NCI-H69 (cell line): ENCODE results near the gene PPME1.
"Not testable (repeated sequence)": the region's sequence is repeated elsewhere in the genome, so short reads cannot be mapped to it uniquely, and the experiment has no call there.

Source experiments
- DNase-seq: peaks from one replicate; lab custom pipeline; 2025; lab: John Stamatoyannopoulos, UW

PPME1 gene, protein sequence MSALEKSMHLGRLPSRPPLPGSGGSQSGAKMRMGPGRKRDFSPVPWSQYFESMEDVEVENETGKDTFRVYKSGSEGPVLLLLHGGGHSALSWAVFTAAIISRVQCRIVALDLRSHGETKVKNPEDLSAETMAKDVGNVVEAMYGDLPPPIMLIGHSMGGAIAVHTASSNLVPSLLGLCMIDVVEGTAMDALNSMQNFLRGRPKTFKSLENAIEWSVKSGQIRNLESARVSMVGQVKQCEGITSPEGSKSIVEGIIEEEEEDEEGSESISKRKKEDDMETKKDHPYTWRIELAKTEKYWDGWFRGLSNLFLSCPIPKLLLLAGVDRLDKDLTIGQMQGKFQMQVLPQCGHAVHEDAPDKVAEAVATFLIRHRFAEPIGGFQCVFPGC

DNA sequence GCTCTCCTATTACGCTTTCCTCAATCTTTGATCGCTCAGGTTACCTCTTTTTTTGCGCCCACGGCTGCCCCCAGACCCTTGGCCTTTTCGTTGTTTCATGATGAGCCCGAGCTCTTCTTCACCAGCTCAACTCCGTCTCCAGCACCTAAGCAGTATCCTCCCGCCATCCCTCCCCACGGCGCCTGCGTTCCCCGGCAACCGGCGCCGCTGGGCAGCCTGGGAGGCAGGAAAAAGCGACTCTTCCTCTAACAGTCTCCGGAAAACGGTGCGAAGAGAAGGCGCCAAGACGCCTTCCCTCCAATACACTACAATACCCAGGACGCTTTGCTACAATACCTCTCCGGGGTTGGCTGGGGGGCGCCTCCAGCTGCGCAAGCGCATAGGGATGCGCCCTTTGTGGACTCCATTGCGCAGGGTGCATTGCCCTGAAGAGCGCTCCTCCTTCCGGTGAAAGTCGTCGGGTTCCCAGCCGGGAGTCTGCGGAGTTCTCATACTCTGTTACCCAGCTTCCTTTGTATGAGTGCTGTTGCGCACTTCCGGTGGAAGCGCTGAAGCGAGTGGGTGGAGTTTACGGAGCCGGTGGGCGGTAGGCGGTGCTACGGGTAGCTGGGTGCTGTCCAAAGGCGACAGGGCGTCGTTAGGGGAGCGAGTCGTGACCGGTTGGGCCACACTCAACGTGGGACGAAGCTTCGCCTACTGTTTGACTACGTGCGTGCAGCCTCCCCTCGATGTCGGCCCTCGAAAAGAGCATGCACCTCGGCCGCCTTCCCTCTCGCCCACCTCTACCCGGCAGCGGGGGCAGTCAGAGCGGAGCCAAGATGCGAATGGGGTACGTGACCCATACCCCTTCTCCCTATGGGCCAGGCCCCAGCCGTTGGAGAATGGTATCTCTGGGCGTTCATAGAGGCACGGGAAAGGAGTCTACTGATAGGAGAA lies at the start of gene PPME1, which contains the start of gene C2CD3:
PPME1 (plus strand) TSS at position 596 of the 936 bp plus-strand sequence; CDS start at position 729, 133 bp downstream.
C2CD3 (minus strand) TSS at position 309 of the 936 bp plus-strand sequence; CDS start at position 99, 210 bp downstream.
- DNase-seq = peak; percentile 100

DNA sequence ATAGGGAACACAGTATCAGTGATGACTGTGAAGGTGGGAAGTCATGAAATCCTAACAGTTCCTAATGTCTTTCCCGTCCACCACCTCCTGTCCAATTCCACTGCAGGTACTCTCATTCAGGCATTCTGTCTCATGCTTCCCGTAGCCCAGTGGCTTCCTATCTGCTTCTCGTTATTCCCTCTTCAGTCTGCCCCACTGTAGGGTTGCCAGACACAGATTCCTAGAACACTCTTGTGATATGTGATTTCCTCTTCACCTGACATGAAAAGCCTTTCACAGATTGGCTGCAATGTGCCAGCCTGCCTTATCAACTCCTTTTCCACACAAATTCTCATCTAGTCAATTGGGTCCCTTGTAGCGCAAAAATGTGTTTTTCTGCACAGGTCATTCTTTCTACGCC lies 49.3 kb upstream of the PPME1 start:
- no peak for DNase-seq

DNA sequence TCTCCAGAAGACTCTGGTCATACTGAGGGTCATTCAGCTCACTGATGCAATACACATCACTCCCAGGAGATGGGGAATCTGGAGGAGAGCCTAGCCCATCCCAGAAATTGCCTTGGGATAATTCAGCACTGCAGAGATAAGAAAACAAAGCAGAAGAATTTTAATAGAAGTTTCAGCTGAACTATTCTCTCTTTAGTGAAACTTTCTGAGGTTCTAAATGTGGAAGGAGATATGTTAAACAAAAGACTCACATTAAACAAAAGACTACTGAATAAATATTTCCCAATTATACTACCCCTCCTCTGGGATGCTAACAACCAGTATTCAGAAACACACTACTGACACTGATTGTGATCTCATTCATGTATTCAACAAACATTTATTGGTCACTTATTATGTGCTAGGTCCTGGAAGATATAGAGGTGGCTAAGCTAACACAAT lies 48.1 kb upstream of the PPME1 start:
- peak; percentile 12 for DNase-seq

DNA sequence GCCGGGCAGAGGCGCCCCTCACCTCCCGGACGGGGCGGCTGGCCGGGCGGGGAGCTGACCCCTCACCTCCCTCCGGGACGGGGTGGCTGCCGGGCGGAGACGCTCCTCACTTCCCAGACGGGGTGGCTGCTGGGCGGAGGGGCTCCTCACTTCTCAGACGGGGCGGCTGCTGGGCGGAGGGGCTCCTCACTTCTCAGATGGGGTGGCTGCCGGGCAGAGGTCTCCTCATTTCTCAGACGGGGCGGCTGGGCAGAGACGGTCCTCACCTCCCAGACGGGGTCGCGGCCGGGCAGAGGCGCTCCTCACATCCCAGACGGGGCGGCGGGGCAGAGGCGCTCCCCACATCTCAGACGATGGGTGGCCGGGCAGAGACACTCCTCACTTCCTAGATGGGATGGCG lies 42.0 kb upstream of the PPME1 start:
- not testable (repeated sequence) for DNase-seq

DNA sequence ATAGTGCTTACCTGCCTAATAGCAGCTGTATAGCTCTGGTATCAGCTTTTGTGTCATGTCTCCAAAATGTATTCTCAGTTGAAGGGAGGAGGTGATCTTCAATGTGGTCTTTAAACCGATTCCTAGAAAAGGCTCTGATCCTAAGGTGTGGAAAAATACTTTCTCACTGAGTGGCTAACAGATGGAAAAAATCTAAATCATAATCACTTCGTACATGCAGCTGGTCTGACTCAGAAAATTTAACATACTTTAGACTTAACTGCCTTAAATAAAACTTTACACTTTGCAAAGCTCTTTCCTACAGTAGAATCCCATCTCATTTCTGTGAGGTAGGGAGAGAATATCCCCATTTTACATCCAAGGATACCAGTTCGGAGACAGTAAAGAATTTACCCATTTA lies 38.3 kb upstream of the PPME1 start:
- DNase-seq = no peak

DNA sequence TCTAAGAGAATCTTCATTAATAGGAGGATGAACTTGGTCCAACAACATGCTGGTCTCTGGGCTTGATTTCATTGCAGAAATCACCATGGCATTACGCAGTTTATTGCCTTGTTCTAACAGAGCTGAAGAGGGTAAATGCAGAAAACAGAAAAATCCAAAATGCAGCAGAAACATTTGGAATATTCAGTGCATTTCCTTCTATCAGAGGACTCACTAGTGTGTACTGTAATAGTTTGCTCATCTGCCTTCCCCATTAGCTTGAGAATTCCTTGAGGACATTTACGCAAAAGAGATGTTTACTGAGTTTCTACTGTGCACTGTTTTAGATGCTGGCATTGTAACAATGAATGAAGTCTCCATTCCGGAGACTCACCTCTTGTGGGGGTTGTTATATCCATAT lies 37.7 kb upstream of the PPME1 start:
- DNase-seq = no peak

DNA sequence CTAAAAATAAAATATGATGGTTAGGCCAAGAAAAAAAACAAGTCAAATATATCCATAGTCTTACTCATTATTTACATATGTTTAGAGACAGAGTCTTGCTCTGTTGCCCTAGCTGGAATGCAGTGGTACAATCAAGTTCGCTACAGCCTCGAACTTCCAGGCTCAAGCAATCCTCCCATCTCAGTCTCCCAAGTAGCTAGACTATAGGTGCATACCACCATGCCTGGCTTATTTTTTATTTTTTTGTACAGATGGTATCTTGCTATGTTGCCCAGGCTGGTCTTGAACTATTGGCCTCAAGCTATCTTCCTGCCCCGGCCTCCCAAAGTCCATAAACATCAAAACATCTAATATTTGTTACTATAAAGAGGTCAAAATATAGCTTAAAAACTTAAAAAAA lies 36.4 kb upstream of the PPME1 start:
- no peak for DNase-seq

DNA sequence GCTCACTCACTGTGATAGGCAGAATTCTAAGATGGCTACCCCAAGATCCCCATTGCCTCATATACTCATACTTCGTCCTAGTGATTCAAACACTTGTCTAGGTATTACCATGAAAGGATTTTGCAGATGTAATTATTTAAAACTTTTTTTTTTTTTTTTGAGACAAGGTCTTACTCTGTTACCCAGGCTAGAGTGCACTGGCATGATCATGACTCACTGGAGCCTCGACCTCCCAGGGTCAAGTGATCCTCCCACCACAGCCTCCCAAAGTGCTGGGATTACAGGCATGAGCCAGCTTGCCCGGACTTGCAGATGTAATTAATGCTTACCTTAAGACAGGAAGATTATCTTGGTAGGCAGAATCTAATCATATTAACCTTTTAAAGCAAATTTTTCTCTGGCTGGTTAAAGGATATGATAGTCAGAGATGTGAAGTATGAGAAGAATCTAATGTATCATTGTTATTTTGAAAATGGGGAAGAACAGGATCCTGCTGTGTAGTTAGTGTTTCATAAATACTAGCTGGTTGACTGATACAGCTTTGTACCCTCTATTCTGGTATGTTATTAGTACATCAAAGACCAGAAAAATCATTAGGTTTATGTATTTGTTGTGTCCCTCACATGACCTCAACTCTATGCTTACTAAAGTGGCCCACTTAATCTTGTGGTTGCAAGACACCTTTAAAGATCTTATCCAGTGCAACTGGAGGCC lies 35.8 kb upstream of the PPME1 start:
- peak; percentile 79 for DNase-seq

DNA sequence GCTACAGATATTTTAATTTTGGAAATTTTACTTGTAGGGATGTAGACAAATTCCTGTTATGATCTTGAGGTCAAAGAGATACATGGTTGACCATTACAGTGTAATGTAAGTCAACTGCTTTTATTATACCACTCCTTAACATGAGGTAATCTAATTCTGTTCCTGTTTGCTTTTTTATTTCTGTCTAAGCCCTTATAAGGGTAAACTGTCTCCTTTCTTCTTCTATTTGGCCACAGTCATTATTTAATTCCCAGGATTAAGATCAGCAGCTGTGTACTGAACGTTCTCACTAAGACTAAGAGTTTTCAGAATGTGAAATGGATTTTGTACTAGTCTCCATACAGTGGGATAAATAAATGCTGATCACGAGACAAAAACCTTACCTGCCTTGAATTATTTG lies 33.1 kb upstream of the PPME1 start:
- no peak for DNase-seq

DNA sequence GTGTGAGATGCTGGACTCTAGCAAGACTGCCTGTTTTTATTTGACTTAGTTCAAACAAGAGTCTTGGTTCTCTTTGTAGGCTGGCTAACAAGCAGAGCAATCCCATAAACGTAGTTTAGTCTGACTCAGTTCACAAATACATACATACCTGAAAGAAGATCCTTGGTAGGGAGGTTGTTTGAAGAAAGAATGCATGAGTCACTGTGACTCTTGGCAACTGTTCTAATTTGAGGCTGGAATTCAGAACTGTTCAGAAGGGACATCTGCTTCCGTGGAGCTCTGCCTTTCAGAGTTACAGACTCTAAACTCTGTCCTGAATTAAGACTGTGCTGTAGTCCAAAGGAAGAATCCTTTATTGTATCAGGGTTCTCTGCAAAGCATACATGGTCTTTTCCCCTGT lies 32.5 kb upstream of the PPME1 start:
- peak; percentile 84 for DNase-seq

DNA sequence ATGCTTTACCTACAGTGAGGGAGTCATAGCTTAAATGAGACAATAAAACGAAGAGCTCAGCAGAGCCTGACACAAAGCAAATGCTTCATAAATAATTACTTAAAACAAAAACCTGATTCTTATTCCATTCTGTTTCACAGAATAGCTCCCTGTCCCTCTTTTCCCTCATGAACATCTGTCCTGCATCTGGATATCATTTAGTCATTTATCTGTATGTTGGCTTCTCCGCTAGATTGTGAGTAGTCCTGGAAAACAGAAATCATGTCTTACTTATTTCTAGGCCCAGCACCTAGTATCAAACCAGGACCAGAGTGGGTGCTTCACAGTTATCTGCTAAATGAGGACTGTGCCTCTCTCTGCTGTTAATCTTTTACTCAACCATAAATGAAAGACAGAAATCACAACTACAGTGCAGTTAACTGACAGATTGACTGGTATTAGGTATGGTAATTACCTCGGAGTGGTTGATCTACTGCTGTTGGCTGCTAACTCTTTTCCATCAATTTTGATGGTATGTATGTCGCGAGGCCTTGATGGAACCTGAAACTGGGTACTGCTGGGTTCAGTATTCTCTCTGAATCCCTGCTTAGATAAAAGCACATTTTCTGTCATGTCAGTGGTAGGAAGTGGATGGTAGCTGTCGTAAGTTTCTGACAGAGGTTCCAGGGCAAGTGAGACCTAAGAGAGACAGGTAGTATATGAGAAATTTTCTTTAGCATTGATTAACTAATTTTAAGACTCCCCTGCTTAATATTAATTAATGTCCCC lies 31.8 kb upstream of the PPME1 start:
- no peak for DNase-seq

DNA sequence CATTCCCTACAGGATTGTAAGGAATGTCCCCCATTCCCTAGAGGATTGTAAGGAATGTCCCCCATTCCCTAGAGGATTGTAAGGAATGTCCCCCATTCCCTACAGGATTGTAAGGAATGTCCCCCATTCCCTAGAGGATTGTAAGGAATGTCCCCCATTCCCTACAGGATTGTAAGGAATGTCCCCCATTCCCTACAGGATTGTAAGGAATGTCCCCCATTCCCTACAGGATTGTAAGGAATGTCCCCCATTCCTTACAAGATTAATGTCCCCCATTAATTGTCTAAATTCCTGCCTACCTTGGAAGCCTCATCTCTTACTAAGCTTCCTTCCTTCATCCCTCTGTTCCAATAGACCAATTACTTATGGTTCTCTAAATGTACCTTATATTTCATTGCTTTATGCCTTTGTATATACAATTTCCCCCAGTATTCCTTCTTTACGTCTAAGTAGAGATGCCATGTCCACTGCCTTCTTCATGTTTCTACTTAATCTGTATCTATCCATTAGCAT lies 31.1 kb upstream of the PPME1 start:
- DNase-seq = not testable (repeated sequence)

DNA sequence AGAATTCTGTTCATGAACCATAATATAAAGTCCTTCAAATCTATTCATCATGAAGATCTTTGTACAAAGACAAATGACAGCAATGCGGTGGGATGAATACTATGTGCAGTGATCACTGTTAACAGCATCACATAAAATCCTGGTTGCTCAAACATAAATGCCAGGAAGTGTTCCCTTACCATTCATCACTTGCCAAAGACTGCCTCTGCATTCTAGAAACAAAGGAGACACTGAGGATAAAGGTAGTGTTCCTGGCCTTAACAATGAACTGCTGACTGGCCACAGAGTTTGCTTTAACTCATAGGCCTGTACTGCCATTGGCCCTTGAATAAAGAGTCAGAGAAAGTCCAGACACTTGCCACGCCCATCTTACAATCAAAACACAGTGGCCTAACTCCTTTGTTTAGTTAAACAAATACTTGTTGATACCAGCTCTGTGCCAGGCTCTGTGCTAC lies 29.8 kb upstream of the PPME1 start:
- peak; percentile 81 for DNase-seq

DNA sequence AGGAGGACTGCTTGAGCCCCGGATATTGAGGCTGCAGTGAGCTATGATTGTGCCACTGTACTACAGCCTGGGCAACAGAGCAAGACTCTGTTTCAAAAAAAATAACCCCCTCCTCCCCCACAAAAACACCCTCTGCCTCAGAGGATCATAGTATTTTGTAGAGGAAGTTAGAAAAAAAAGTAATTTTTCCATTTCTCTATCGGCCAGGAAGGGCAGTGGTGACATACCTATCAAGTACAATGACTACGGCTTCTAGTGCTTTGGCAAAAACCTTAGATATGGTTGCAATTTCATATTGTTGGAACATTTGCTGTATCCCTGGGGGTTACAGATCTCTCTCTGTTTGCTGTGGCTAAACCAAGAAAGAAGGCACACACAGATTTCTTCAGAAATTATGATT lies 29.2 kb upstream of the PPME1 start:
- DNase-seq = no peak

DNA sequence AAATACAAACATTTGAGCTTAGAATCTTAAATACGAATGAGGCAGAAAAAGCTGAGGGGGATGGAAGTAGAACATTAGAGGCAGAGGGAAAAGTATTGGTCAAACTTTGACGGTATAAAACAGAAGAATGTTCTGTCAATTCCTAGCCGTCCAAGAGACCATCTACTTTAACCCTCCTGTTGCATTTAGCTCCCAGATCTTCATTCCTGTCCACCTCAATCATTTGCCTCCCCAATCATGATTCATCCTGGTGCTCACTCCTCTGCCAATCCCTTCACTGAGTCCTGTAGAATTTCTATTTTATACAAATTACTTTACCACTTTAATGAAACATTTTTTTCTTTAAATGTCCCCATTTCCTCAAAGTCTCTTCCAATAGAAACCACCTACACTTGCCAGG lies 28.5 kb upstream of the PPME1 start:
- no peak for DNase-seq

DNA sequence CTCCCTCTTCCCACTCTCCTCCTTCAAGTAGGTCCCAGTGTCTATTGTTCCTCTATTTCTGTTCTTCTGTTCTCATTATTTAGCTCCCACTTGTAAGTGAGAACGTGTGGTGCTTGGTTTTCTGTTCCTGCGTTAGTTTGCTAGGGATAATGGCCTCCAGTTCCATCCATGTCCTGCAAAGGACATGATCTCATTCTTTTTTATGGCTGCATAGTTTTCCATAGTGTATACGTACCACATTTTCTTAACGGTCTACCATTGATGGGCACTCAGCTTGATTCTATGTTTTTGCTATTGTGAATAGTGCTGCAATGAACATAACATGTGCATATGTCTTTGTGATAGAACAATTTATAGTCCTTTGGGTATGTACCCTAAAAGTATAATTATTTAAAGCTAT lies 26.5 kb upstream of the PPME1 start:
- no peak for DNase-seq

DNA sequence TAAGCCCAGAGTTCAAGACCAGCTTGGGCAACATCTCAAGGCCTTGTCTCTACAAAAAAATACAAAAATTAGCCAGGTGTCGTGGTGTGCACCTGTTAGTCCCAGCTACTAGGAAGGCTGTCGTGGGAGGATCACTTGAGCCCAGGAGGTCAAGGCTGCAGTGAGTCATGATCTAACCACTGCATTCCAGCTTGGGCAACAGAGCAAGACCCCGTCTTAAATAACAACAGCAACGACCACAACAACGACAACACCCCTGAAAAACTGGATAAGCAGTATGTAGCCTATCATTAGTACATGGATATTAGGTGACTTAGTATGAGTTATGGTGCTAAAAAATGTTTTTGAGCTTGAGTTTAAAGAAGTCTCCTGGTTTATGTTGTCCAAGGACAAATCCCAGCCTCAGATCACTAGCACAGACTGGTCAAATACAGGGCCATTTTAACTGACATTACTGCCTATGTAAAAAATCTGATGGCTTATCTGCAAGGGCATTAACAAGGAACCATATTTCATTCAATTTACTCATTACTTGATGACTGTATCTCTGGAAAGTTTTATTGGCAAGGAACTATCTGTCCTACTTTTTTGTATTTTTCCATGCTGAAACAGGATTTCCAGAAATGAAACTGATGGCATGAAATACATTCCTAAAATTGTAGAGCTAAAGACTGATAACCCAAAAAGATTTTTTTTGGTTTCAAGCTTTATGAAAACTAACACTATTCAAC lies 23.7 kb upstream of the PPME1 start:
- DNase-seq = no peak

DNA sequence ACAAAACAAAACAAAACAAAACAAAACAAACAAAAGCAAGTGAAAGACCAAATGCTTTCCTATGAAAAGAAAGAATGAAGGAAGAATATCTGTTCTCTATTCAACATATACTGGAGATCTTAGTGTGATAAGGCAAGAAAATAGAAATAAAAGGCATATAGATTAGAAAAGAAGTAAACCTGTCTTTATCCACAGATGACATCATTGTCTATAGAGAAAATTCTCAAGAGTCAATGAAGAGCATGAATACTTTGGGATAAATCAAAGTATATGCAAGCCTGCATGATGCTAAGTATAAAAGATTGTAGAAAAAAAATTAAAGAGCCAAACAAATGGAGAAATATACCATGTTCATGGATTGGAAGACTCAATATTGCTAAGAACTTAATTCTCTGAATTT lies 17.9 kb upstream of the PPME1 start:
- DNase-seq = no peak

DNA sequence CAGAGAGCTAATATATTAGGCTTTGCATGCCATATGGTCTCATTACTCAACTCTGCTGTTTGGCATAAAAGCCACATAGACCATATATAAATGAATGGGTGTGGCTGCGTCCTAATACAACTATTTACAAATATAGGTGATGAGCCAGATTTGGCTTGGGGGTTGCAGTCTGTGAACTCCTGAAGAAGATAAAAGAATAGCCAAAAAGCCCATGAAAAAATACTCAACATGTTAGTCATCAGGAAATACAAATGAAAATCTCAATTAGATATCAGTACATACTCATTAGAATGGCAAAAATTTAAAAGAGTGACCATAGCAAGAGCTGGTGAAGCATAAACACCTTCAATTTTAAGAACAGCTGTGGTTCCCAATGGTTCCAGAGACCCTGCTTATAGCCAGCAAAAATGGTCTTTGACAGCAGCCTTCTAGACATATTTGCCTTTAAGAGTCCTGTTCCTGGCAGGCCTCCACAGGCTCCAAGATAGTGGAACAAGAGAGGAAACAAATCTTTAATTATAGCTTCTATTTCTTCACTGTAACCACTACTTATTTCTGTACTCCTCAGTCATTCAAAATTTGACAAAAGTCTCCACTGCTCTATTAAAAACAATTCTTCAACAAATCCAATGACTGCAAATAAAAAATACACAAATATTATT lies 16.3 kb upstream of the PPME1 start:
- peak; percentile 81 for DNase-seq

DNA sequence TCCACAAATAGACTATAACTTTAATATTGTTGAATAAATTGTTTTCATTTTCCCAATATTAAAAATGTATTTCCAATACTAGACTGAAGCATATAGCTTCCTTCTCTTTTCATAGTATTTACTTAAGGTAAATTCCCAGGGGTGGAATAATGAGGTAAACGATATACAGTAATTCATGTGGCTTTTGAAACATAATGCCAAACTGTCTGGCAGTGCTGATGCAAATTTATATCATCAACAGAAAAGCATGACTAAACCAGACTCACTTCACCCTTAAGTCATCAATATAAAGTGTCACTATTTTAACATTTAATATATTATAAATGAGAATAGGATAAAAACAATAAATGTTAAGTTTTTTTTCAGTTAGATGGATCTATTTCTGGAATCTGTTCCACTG lies 13.9 kb upstream of the PPME1 start:
- peak; percentile 92 for DNase-seq
